ENCODE data around the gene MYO3B.
"Not testable (repeated sequence)": the region's sequence is repeated elsewhere in the genome, so short reads cannot be mapped to it uniquely, and the experiment has no call there.

Gene MYO3B

DNA sequence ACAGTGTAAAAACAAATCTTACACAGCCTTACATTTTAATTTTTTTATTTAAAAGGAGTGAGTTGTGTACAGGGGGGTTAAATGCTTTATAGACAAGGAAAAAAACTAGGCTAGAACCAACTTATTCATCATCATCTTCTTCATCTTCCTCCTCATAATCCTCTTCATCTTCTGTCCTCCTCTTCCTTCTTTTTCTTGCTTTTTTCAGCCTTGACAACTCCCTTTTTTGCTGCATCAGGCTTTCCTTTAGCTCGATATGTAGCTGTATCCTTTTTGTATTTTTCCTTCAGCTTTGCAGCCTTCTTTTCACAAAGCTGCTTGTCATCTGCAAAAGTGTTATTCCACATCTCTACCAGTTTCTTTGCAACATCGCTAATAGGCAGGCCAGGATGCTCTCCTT is 423.5 kb downstream of the MYO3B start:
- Histone ChIP-seq H3K4me3 (ENCODE audit: low read length) (no peak overlapping the region), H4K5ac (ENCODE audit: low read length) (no peak overlapping the region), H2BK15ac (replicated peaks; ENCODE audit: low read depth) (no peak overlapping the region), H3K23ac (ENCODE audit: low read length) (no peak overlapping the region), H3K9ac (ENCODE audit: low read length) (no peak overlapping the region), H3K4me1 (ENCODE audit: control insufficient read depth, low read depth, low read length) (no peaks in the 10 kb centered on the region), H3K27ac (ENCODE audit: low read depth, low read length) (no peak overlapping the region), H3K56ac (ENCODE audit: low read length) (no peak overlapping the region), H3K4me2 (ENCODE audit: low read length) (no peak overlapping the region), H2BK120ac (ENCODE audit: low read depth, low read length) (no peak overlapping the region), H3K18ac (ENCODE audit: low read length) (no peak overlapping the region), H3K79me2 (ENCODE audit: control insufficient read depth, insufficient read depth, low read length) (no peaks in the 10 kb centered on the region), H3K79me1 (ENCODE audit: low read length) (no peaks in the 10 kb centered on the region), H2AK5ac (ENCODE audit: low read length) (no peak overlapping the region), H3K27me3 (ENCODE audit: insufficient read depth, low read length, poor library complexity) (no peaks in the 10 kb centered on the region), H3K4ac (ENCODE audit: low read depth, low read length) (no peak overlapping the region), H4K8ac (ENCODE audit: low read depth, low read length) (no peak overlapping the region), H3K36me3 (ENCODE audit: control insufficient read depth, insufficient read depth, low read length) (no peaks in the 10 kb centered on the region), H2BK5ac (ENCODE audit: low read length) (no peak overlapping the region)
- no CpG with 5 or more reads among the region's 2 CpGs for WGBS (ENCODE audit: extremely low coverage, insufficient coverage, low lambda C conversion rate)
- no peak for DNase-seq

DNA sequence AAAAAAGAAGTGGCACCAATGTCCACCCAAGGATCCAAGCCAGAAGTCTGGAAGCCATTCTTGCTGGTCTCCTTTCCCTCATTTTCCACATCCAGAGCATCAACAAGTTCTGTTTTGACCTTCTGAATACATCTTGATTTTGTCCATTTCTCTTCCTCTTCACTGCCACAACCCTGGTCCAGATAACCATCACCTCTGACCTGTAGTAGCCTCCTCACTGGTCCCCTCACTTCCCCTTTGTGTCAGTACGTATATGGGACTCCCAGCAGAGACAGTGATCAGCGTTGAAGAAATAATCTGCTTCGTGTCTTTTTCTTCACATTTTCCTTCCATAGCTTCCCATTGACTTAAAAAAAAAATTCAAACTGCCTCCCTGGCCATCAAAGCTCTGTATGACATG is 427.9 kb downstream of the MYO3B start:
- DNase-seq: no peak
- Histone ChIP-seq H2BK5ac (ENCODE audit: low read length) (no peak overlapping the region), H3K56ac (ENCODE audit: low read length) (no peak overlapping the region), H3K4me3 (ENCODE audit: low read length) (no peak overlapping the region), H3K23ac (ENCODE audit: low read length) (no peak overlapping the region), H3K79me1 (ENCODE audit: low read length) (no peaks in the 10 kb centered on the region), H3K27me3 (ENCODE audit: insufficient read depth, low read length, poor library complexity) (no peaks in the 10 kb centered on the region), H4K8ac (ENCODE audit: low read depth, low read length) (no peak overlapping the region), H3K9ac (ENCODE audit: low read length) (no peak overlapping the region), H4K5ac (ENCODE audit: low read length) (no peak overlapping the region), H3K27ac (ENCODE audit: low read depth, low read length) (no peak overlapping the region), H3K4ac (ENCODE audit: low read depth, low read length) (no peak overlapping the region), H3K18ac (ENCODE audit: low read length) (no peak overlapping the region), H3K36me3 (ENCODE audit: control insufficient read depth, insufficient read depth, low read length) (no peaks in the 10 kb centered on the region), H2BK120ac (ENCODE audit: low read depth, low read length) (no peak overlapping the region), H3K4me1 (ENCODE audit: control insufficient read depth, low read depth, low read length) (no peaks in the 10 kb centered on the region), H2BK15ac (replicated peaks; ENCODE audit: low read depth) (no peak overlapping the region), H3K4me2 (ENCODE audit: low read length) (no peak overlapping the region), H3K79me2 (ENCODE audit: control insufficient read depth, insufficient read depth, low read length) (no peaks in the 10 kb centered on the region), H2AK5ac (ENCODE audit: low read length) (no peak overlapping the region)
- no CpG with 5 or more reads among the region's 3 CpGs for WGBS (ENCODE audit: extremely low coverage, insufficient coverage, low lambda C conversion rate)

DNA sequence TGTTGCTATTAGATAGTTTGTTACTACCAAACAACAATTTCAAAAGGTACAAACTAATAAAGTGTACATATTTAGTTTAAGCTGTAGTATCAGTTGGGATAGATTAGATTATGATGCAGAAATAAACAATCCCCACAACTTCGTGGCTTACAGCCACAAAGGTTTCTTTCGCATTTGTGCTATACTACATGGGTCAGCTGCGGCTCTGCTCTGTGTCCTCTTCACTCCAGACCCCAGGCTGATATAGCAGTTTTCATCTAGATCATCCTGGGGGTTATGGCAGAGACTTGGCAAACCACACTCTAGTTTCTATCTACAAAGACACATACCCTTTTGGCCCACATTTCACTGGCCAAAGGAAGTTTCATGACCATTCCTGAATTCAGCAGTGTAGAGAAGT is 429.2 kb downstream of the MYO3B start:
- H3K36me3 ChIP-seq (ENCODE audit: control insufficient read depth, insufficient read depth, low read length): no peaks in the 10 kb centered on the region
- no peak for DNase-seq
- no peak overlapping the region for H2BK120ac ChIP-seq (ENCODE audit: low read depth, low read length)
- H2BK15ac ChIP-seq (replicated peaks; ENCODE audit: low read depth): no peak overlapping the region
- no peak overlapping the region for H3K18ac ChIP-seq (ENCODE audit: low read length)
- no peak overlapping the region for H3K56ac ChIP-seq (ENCODE audit: low read length)
- no peak overlapping the region for H3K9ac ChIP-seq (ENCODE audit: low read length)
- no peak overlapping the region for H4K5ac ChIP-seq (ENCODE audit: low read length)
- no CpG with 5 or more reads among the region's 3 CpGs for WGBS (ENCODE audit: extremely low coverage, insufficient coverage, low lambda C conversion rate)
- no peaks in the 10 kb centered on the region for H3K79me2 ChIP-seq (ENCODE audit: control insufficient read depth, insufficient read depth, low read length)
- no peak overlapping the region for H3K4me2 ChIP-seq (ENCODE audit: low read length)
- H3K4me1 ChIP-seq (ENCODE audit: control insufficient read depth, low read depth, low read length): no peaks in the 10 kb centered on the region
- no peaks in the 10 kb centered on the region for H3K27me3 ChIP-seq (ENCODE audit: insufficient read depth, low read length, poor library complexity)
- no peak overlapping the region for H4K8ac ChIP-seq (ENCODE audit: low read depth, low read length)
- H3K4me3 ChIP-seq (ENCODE audit: low read length): no peak overlapping the region
- no peak overlapping the region for H3K27ac ChIP-seq (ENCODE audit: low read depth, low read length)
- H3K4ac ChIP-seq (ENCODE audit: low read depth, low read length): no peak overlapping the region
- no peak overlapping the region for H2BK5ac ChIP-seq (ENCODE audit: low read length)
- H3K79me1 ChIP-seq (ENCODE audit: low read length): no peaks in the 10 kb centered on the region
- no peak overlapping the region for H2AK5ac ChIP-seq (ENCODE audit: low read length)
- H3K23ac ChIP-seq (ENCODE audit: low read length): no peak overlapping the region

DNA sequence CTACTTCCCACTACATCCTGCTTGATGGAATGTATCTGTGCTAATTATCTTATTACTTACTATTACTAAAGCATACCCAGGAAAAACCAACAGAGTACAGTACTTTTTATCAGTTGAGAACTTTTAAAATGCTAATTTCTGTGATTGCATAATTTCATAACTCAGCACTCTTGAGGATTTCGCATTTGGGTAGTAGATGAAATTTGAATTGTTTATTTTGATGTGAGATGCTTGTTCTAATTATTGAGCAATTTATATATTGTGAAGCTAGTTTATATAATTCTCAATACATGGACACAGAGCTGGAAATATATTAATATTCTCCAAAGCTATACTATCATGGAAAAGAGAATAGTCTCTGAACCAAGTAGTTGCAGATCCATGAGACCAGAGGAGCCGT is 432.7 kb downstream of the MYO3B start:
- no peak overlapping the region for H2BK15ac ChIP-seq (replicated peaks; ENCODE audit: low read depth)
- no peak overlapping the region for H3K18ac ChIP-seq (ENCODE audit: low read length)
- no peak overlapping the region for H2BK5ac ChIP-seq (ENCODE audit: low read length)
- no peaks in the 10 kb centered on the region for H3K79me2 ChIP-seq (ENCODE audit: control insufficient read depth, insufficient read depth, low read length)
- H2BK120ac ChIP-seq (ENCODE audit: low read depth, low read length): no peak overlapping the region
- no peak overlapping the region for H3K4me3 ChIP-seq (ENCODE audit: low read length)
- H3K4ac ChIP-seq (ENCODE audit: low read depth, low read length): no peak overlapping the region
- H3K56ac ChIP-seq (ENCODE audit: low read length): no peak overlapping the region
- H3K36me3 ChIP-seq (ENCODE audit: control insufficient read depth, insufficient read depth, low read length): no peaks in the 10 kb centered on the region
- no peaks in the 10 kb centered on the region for H3K4me1 ChIP-seq (ENCODE audit: control insufficient read depth, low read depth, low read length)
- DNase-seq: no peak
- H2AK5ac ChIP-seq (ENCODE audit: low read length): no peak overlapping the region
- no peak overlapping the region for H4K8ac ChIP-seq (ENCODE audit: low read depth, low read length)
- no peaks in the 10 kb centered on the region for H3K79me1 ChIP-seq (ENCODE audit: low read length)
- no peak overlapping the region for H3K9ac ChIP-seq (ENCODE audit: low read length)
- H4K5ac ChIP-seq (ENCODE audit: low read length): no peak overlapping the region
- H3K4me2 ChIP-seq (ENCODE audit: low read length): no peak overlapping the region
- H3K23ac ChIP-seq (ENCODE audit: low read length): no peak overlapping the region
- H3K27me3 ChIP-seq (ENCODE audit: insufficient read depth, low read length, poor library complexity): no peaks in the 10 kb centered on the region
- WGBS (ENCODE audit: extremely low coverage, insufficient coverage, low lambda C conversion rate): no CpG with 5 or more reads among the region's 2 CpGs
- H3K27ac ChIP-seq (ENCODE audit: low read depth, low read length): no peak overlapping the region

- H4K5ac ChIP-seq (ENCODE audit: low read length); H3K79me2 ChIP-seq (ENCODE audit: control insufficient read depth, insufficient read depth, low read length); H3K23ac ChIP-seq (ENCODE audit: low read length); H2BK15ac ChIP-seq (replicated peaks; ENCODE audit: low read depth); H3K56ac ChIP-seq (ENCODE audit: low read length); H3K4me3 ChIP-seq (ENCODE audit: low read length); H2AK5ac ChIP-seq (ENCODE audit: low read length); H4K8ac ChIP-seq (ENCODE audit: low read depth, low read length); H2BK120ac ChIP-seq (ENCODE audit: low read depth, low read length); H2BK5ac ChIP-seq (ENCODE audit: low read length); H3K4ac ChIP-seq (ENCODE audit: low read depth, low read length); H3K27me3 ChIP-seq (ENCODE audit: insufficient read depth, low read length, poor library complexity); H3K9ac ChIP-seq (ENCODE audit: low read length); DNase-seq; H3K18ac ChIP-seq (ENCODE audit: low read length); H3K79me1 ChIP-seq (ENCODE audit: low read length); H3K4me1 ChIP-seq (ENCODE audit: control insufficient read depth, low read depth, low read length); H3K4me2 ChIP-seq (ENCODE audit: low read length); H3K27ac ChIP-seq (ENCODE audit: low read depth, low read length); H3K36me3 ChIP-seq (ENCODE audit: control insufficient read depth, insufficient read depth, low read length): not testable (repeated sequence)
- no CpG with 5 or more reads among the region's 7 CpGs for WGBS (ENCODE audit: extremely low coverage, insufficient coverage, low lambda C conversion rate)
Measured at GRCh38 chr2:170618948-170619347, 441.0 kb downstream of the MYO3B start.

DNA sequence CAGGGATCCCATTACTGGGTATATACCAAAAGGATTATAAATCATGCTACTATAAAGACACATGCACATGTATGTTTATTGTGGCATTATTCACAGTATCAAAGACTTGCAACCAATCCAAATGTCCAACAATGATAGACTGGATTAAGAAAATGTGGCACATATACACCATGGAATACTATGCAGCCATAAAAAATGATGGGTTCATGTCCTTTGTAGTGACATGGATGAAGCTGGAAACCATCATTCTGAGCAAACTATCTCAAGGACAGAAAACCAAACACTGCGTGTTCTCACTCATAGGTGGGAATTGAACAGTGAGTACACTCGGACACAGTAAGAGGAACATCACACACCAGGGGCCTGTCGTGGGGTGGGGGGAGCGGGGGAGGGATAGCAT is 457.1 kb downstream of the MYO3B start:
- not testable (repeated sequence) for H2BK120ac ChIP-seq (ENCODE audit: low read depth, low read length); H2BK5ac ChIP-seq (ENCODE audit: low read length); H3K4me2 ChIP-seq (ENCODE audit: low read length); H3K9ac ChIP-seq (ENCODE audit: low read length); H2AK5ac ChIP-seq (ENCODE audit: low read length); H2BK15ac ChIP-seq (replicated peaks; ENCODE audit: low read depth); H3K4me3 ChIP-seq (ENCODE audit: low read length); H3K36me3 ChIP-seq (ENCODE audit: control insufficient read depth, insufficient read depth, low read length); H4K8ac ChIP-seq (ENCODE audit: low read depth, low read length); H4K5ac ChIP-seq (ENCODE audit: low read length); H3K56ac ChIP-seq (ENCODE audit: low read length); H3K23ac ChIP-seq (ENCODE audit: low read length); H3K79me2 ChIP-seq (ENCODE audit: control insufficient read depth, insufficient read depth, low read length); H3K18ac ChIP-seq (ENCODE audit: low read length); H3K27ac ChIP-seq (ENCODE audit: low read depth, low read length); H3K4ac ChIP-seq (ENCODE audit: low read depth, low read length); H3K79me1 ChIP-seq (ENCODE audit: low read length); H3K27me3 ChIP-seq (ENCODE audit: insufficient read depth, low read length, poor library complexity); H3K4me1 ChIP-seq (ENCODE audit: control insufficient read depth, low read depth, low read length); DNase-seq
- no CpG with 5 or more reads among the region's 4 CpGs for WGBS (ENCODE audit: extremely low coverage, insufficient coverage, low lambda C conversion rate)
